Suppressor macrophage treated with lipopolysaccharide for 1 hour (primary cell): ENCODE data around the gene KIAA1671.
A peak's percentile ranks its signal among the peaks of the same experiment; 100 is the strongest.
"Not testable (repeated sequence)": the region's sequence is repeated elsewhere in the genome, so short reads cannot be mapped to it uniquely, and the experiment has no call there.

ENCODE experiments used
- DNase-seq, 3 donors: peaks; one replicate each; pipeline ENCODE4 v3.0.0-alpha.2; 2020 to 2022

KIAA1671 gene

GRCh38 chr22:24951942-24952836, at the start of gene KIAA1671:
Gene KIAA1671 (plus strand): TSS chr22:24952716. CDS start chr22:25028000, 75,284 bp downstream.
- peak; percentile 81 to 95 (median 90) for DNase-seq

- DNase-seq: no peak
Measured at GRCh38 chr22:24905909-24906308, 46.6 kb upstream of the KIAA1671 start.

- DNase-seq: not testable (repeated sequence)
Measured at GRCh38 chr22:24907101-24907500, 45.4 kb upstream of the KIAA1671 start.

- no peak for DNase-seq
Measured at GRCh38 chr22:24920029-24920428, 32.5 kb upstream of the KIAA1671 start.

GRCh38 chr22:24925586-24926427, 26.7 kb upstream of the KIAA1671 start:
- DNase-seq: no peak

- no peak for DNase-seq
Measured at GRCh38 chr22:24926428-24926725, 26.1 kb upstream of the KIAA1671 start.

- DNase-seq: peak; percentile 8 to 50 (median 13)
Measured at GRCh38 chr22:24926849-24927579, 25.5 kb upstream of the KIAA1671 start.

- DNase-seq: no peak
Measured at GRCh38 chr22:24928322-24928721, 24.2 kb upstream of the KIAA1671 start.

- no peak for DNase-seq
Measured at GRCh38 chr22:24930678-24931077, 21.8 kb upstream of the KIAA1671 start.

- no peak for DNase-seq
Measured at GRCh38 chr22:24935771-24936483, 16.6 kb upstream of the KIAA1671 start.

GRCh38 chr22:24937114-24937513, 15.4 kb upstream of the KIAA1671 start:
- peak in 1 of 3 donors; percentile 17 for DNase-seq

- peak; percentile 53 to 65 (median 62) for DNase-seq
Measured at GRCh38 chr22:24938741-24939341, 13.7 kb upstream of the KIAA1671 start.

- no peak for DNase-seq
Measured at GRCh38 chr22:24942301-24942700, 10.2 kb upstream of the KIAA1671 start.

GRCh38 chr22:24944217-24944937, 8.1 kb upstream of the KIAA1671 start:
- no peak for DNase-seq

GRCh38 chr22:24945430-24945829, 7.1 kb upstream of the KIAA1671 start:
- DNase-seq: no peak

- DNase-seq: no peak
Measured at GRCh38 chr22:24947383-24947782, 5.1 kb upstream of the KIAA1671 start.

GRCh38 chr22:24947881-24948280, 4.6 kb upstream of the KIAA1671 start:
- no peak for DNase-seq

GRCh38 chr22:24948356-24949202, 3.9 kb upstream of the KIAA1671 start:
- DNase-seq: no peak

- no peak for DNase-seq
Measured at GRCh38 chr22:24950272-24950902, 2.1 kb upstream of the KIAA1671 start.
